ENCODE data around the gene HOXC4. TPM values are rescaled to one million over a fixed set of nuclear protein-coding genes. Genes with fewer than 3 reads are reported as not detected.

The HOXC4 gene
- total and polyA plus RNA-seq, 4 donors, result 0.18 to 0.86 (median 0.51) TPM

- WGBS, 2 donors, result 17 to 28% methylated on average over 7 of the region's 7 CpGs
- Histone ChIP-seq H3K9me3 (ENCODE audit: control insufficient read depth in 4 of 4, insufficient read depth in 3 of 4, low read length in 3 of 4) (no peaks in the 10 kb centered on the region), H3K27ac (ENCODE audit: low read depth in 1 of 2, low read length in 1 of 2) (no peak overlapping the region), H3K27me3 (ENCODE audit: control insufficient read depth in 3 of 3, insufficient read depth in 3 of 3, low read length in 2 of 3) (peaks cover 9 to 93% (median 74%) of the 10 kb centered on the region in 3 donors), H3K4me1 (ENCODE audit: control insufficient read depth in 5 of 5, insufficient read depth in 5 of 5, low read length in 5 of 5) (peaks cover 0 to 19% (median 0%) of the 10 kb centered on the region in 5 donors), H3K36me3 (ENCODE audit: control insufficient read depth in 4 of 4, insufficient read depth in 4 of 4, low read length in 4 of 4) (no peaks in the 10 kb centered on the region), H3K4me3 (no peak overlapping the region), H3K9ac (ENCODE audit: insufficient read depth in 1 of 2, low read length in 2 of 2) (peak overlapping the region in 1 of 2 donors; percentile 32)
- DNase-seq, result no peak
- TF ChIP-seq CTCF (IDR thresholded peaks at IDR 0.05; ENCODE audit: control extremely low read depth, extremely low read depth), result no peak
- ATAC-seq (ENCODE audit: insufficient read depth, low FRiP score), result no peak
Observed at GRCh38 chr12:54025499-54026405, 27.9 kb upstream of the HOXC4 start.

DNA sequence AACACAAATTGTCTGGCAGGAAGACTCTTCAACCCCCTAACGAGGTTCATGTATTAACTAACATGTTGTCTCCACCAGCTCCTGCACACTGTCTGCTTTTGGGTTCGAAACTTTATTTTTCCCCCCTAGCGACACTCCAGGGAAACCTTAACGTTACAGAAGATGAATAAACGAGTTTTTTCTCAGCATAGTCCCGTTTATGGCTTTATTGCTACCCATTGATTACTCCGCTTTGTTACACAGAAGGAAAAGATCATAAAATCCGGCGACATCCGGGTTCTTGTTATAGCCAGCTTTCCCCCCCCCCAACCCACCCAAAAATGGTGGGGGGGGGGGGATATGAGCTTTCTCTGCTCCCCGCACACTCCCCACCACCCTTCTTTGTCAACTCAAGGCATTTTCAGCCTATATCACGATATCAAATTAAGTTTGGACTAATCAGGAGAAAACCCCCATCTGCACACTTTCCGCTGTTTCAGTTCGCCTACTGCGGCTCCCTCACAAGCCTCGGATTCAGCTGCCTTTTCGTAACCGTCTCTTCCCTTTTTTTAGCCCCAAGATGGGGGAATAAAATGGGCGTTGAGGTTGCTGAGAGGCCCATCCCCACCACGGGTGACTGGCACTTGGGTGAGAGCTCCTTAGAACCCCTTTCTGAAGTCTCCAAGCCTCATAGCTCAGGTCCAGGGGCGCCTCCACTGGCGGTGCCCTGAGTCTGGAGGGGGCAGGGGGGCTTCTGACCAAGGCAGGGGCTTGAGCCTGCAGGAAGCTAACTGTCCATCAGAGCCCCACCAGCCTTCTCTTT lies 26.8 kb upstream of the HOXC4 start:
- DNase-seq, result no peak
- H3K4me3 ChIP-seq, result no peak overlapping the region
- no peak for ATAC-seq (ENCODE audit: insufficient read depth, low FRiP score)
- H3K27me3 ChIP-seq (ENCODE audit: control insufficient read depth in 3 of 3, insufficient read depth in 3 of 3, low read length in 2 of 3), result peaks cover 7 to 92% (median 71%) of the 10 kb centered on the region in 3 donors
- no peak overlapping the region for H3K27ac ChIP-seq (ENCODE audit: low read depth in 1 of 2, low read length in 1 of 2)
- 15 to 22% methylated on average over 22 of the region's 22 CpGs for WGBS, 2 donors
- H3K9me3 ChIP-seq (ENCODE audit: control insufficient read depth in 4 of 4, insufficient read depth in 3 of 4, low read length in 3 of 4), result no peaks in the 10 kb centered on the region
- no peak overlapping the region for H3K9ac ChIP-seq (ENCODE audit: insufficient read depth in 1 of 2, low read length in 2 of 2)
- no peaks in the 10 kb centered on the region for H3K36me3 ChIP-seq (ENCODE audit: control insufficient read depth in 4 of 4, insufficient read depth in 4 of 4, low read length in 4 of 4)
- peaks cover 0 to 22% (median 0%) of the 10 kb centered on the region in 5 donors for H3K4me1 ChIP-seq (ENCODE audit: control insufficient read depth in 5 of 5, insufficient read depth in 5 of 5, low read length in 5 of 5)
- TF ChIP-seq CTCF (IDR thresholded peaks at IDR 0.05; ENCODE audit: control extremely low read depth, extremely low read depth), result no peak

- Histone ChIP-seq H3K4me1 (ENCODE audit: control insufficient read depth in 5 of 5, insufficient read depth in 5 of 5, low read length in 5 of 5) (peaks cover 0 to 22% (median 0%) of the 10 kb centered on the region in 5 donors), H3K9ac (ENCODE audit: insufficient read depth in 1 of 2, low read length in 2 of 2) (no peak overlapping the region), H3K4me3 (no peak overlapping the region), H3K27ac (ENCODE audit: low read depth in 1 of 2, low read length in 1 of 2) (no peak overlapping the region), H3K9me3 (ENCODE audit: control insufficient read depth in 4 of 4, insufficient read depth in 3 of 4, low read length in 3 of 4) (peaks cover 0 to 3% (median 0%) of the 10 kb centered on the region in 4 donors), H3K27me3 (ENCODE audit: control insufficient read depth in 3 of 3, insufficient read depth in 3 of 3, low read length in 2 of 3) (peaks cover 7 to 92% (median 71%) of the 10 kb centered on the region in 3 donors), H3K36me3 (ENCODE audit: control insufficient read depth in 4 of 4, insufficient read depth in 4 of 4, low read length in 4 of 4) (no peaks in the 10 kb centered on the region)
- DNase-seq, result no peak
- no peak for TF ChIP-seq CTCF (IDR thresholded peaks at IDR 0.05; ENCODE audit: control extremely low read depth, extremely low read depth)
- WGBS, 2 donors, result 38 to 44% methylated on average over 3 of the region's 3 CpGs
- ATAC-seq (ENCODE audit: insufficient read depth, low FRiP score), result no peak
Observed at GRCh38 chr12:54027442-54027786, 26.2 kb upstream of the HOXC4 start.
